ENCODE results near the gene DDX3X. TPM values are rescaled to one million over a fixed set of nuclear protein-coding genes. Genes with fewer than 3 reads are reported as not detected.

The DDX3X gene
- total and polyA plus RNA-seq, 9 of the 15 experiments (the other 6 are each of a cell fraction or from before 2014, with no cell fraction given) = 51.3 to 232 (median 138) TPM

DNA sequence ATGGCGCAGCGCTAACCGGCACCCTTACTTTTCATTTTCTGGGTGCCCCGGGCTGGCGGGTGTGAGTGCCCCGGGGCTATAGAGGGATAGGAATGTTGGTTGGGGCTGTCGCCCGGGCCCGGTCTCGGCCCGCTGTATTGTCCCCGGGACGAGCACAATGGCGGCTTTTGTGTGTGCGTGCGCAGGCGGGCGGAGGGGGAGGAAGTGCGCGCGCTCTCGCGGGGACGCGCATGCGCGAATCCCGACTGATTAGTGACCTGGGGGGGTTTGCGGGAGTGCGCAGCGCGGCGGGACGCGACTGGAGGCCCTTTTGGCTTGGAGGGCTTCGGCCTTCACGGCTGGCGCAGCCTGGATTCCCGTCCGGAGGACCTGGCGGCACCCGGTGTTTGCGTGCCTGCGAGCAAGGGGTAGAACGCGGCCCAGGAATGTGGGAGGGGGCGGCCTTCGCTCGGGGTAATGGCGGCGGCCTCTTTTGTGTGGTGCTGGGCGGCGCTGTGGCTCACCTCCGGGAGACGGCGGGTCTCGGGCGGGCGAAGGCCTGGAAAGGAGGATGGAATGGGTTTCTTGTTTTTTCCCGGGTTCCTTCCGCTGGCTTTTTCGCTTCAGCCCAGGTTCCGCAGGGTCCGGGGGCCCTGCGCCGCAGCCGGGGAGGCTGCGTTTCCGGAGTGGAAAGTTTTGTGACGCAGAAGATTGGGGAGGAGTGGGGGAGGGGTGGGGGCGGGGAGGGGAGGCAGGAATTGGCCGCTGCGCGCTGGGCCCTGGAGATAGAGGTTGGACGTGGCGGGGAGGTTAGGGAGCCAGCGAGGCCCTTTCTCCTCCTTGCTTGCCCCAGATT is 618 bp downstream of the DDX3X start (continued):
- TF ChIP-seq, protein P1, sequence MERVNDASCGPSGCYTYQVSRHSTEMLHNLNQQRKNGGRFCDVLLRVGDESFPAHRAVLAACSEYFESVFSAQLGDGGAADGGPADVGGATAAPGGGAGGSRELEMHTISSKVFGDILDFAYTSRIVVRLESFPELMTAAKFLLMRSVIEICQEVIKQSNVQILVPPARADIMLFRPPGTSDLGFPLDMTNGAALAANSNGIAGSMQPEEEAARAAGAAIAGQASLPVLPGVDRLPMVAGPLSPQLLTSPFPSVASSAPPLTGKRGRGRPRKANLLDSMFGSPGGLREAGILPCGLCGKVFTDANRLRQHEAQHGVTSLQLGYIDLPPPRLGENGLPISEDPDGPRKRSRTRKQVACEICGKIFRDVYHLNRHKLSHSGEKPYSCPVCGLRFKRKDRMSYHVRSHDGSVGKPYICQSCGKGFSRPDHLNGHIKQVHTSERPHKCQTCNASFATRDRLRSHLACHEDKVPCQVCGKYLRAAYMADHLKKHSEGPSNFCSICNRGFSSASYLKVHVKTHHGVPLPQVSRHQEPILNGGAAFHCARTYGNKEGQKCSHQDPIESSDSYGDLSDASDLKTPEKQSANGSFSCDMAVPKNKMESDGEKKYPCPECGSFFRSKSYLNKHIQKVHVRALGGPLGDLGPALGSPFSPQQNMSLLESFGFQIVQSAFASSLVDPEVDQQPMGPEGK (CRISPR knock-in tag; IDR thresholded peaks at IDR 0.05; ENCODE audit: borderline replicate concordance) = no peak
- TF ChIP-seq, protein P2, sequence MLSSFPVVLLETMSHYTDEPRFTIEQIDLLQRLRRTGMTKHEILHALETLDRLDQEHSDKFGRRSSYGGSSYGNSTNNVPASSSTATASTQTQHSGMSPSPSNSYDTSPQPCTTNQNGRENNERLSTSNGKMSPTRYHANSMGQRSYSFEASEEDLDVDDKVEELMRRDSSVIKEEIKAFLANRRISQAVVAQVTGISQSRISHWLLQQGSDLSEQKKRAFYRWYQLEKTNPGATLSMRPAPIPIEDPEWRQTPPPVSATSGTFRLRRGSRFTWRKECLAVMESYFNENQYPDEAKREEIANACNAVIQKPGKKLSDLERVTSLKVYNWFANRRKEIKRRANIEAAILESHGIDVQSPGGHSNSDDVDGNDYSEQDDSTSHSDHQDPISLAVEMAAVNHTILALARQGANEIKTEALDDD (IDR thresholded peaks at IDR 0.05) = no peak
- TF ChIP-seq FUS (optimal IDR thresholded peaks at IDR 0.05; ENCODE audit: low read depth, low read length) (peak; percentile 92), PTTG1 (tag; IDR thresholded peaks at IDR 0.05; ENCODE audit: low read depth) (no peak), ESRRB (CRISPR knock-in tag; IDR thresholded peaks at IDR 0.05; ENCODE audit: borderline replicate concordance) (no peak), ARNT (IDR thresholded peaks at IDR 0.05) (no peak), FOXJ2 (tag; IDR thresholded peaks at IDR 0.05) (0 out of 2 replicates have a peak, but pooled peaks have one; percentile 19), ZNF311 (CRISPR knock-in tag; IDR thresholded peaks at IDR 0.05) (no peak), TCF7L2 (IDR thresholded peaks at IDR 0.05; ENCODE audit: low read depth, low read length) (no peak)
- TF ChIP-seq, protein P3, sequence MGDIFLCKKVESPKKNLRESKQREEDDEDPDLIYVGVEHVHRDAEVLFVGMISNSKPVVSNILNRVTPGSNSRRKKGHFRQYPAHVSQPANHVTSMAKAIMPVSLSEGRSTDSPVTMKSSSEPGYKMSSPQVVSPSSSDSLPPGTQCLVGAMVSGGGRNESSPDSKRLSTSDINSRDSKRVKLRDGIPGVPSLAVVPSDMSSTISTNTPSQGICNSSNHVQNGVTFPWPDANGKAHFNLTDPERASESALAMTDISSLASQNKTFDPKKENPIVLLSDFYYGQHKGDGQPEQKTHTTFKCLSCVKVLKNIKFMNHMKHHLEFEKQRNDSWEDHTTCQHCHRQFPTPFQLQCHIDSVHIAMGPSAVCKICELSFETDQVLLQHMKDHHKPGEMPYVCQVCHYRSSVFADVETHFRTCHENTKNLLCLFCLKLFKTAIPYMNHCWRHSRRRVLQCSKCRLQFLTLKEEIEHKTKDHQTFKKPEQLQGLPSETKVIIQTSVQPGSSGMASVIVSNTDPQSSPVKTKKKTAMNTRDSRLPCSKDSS (IDR thresholded peaks at IDR 0.05; ENCODE audit: low read depth, partially characterized antibody) = no peak
- TF ChIP-seq, protein P4, sequence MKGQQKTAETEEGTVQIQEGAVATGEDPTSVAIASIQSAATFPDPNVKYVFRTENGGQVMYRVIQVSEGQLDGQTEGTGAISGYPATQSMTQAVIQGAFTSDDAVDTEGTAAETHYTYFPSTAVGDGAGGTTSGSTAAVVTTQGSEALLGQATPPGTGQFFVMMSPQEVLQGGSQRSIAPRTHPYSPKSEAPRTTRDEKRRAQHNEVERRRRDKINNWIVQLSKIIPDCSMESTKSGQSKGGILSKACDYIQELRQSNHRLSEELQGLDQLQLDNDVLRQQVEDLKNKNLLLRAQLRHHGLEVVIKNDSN (CRISPR knock-in tag; IDR thresholded peaks at IDR 0.05) = no peak; the same call in 1 of the 2 replicates
- TF ChIP-seq, protein P5, sequence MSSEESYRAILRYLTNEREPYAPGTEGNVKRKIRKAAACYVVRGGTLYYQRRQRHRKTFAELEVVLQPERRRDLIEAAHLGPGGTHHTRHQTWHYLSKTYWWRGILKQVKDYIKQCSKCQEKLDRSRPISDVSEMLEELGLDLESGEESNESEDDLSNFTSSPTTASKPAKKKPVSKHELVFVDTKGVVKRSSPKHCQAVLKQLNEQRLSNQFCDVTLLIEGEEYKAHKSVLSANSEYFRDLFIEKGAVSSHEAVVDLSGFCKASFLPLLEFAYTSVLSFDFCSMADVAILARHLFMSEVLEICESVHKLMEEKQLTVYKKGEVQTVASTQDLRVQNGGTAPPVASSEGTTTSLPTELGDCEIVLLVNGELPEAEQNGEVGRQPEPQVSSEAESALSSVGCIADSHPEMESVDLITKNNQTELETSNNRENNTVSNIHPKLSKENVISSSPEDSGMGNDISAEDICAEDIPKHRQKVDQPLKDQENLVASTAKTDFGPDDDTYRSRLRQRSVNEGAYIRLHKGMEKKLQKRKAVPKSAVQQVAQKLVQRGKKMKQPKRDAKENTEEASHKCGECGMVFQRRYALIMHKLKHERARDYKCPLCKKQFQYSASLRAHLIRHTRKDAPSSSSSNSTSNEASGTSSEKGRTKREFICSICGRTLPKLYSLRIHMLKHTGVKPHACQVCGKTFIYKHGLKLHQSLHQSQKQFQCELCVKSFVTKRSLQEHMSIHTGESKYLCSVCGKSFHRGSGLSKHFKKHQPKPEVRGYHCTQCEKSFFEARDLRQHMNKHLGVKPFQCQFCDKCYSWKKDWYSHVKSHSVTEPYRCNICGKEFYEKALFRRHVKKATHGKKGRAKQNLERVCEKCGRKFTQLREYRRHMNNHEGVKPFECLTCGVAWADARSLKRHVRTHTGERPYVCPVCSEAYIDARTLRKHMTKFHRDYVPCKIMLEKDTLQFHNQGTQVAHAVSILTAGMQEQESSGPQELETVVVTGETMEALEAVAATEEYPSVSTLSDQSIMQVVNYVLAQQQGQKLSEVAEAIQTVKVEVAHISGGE (CRISPR knock-in tag; IDR thresholded peaks at IDR 0.05) = peak in 1 of 3 experiments; percentile 86; a peak in 1 of 6 replicates
- TF ChIP-seq, protein P6, sequence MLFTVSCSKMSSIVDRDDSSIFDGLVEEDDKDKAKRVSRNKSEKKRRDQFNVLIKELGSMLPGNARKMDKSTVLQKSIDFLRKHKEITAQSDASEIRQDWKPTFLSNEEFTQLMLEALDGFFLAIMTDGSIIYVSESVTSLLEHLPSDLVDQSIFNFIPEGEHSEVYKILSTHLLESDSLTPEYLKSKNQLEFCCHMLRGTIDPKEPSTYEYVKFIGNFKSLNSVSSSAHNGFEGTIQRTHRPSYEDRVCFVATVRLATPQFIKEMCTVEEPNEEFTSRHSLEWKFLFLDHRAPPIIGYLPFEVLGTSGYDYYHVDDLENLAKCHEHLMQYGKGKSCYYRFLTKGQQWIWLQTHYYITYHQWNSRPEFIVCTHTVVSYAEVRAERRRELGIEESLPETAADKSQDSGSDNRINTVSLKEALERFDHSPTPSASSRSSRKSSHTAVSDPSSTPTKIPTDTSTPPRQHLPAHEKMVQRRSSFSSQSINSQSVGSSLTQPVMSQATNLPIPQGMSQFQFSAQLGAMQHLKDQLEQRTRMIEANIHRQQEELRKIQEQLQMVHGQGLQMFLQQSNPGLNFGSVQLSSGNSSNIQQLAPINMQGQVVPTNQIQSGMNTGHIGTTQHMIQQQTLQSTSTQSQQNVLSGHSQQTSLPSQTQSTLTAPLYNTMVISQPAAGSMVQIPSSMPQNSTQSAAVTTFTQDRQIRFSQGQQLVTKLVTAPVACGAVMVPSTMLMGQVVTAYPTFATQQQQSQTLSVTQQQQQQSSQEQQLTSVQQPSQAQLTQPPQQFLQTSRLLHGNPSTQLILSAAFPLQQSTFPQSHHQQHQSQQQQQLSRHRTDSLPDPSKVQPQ (CRISPR knock-in tag; IDR thresholded peaks at IDR 0.05; ENCODE audit: borderline replicate concordance) = no peak
